Measurements from ENCODE around the gene FGF21.
A peak's percentile ranks its signal among the peaks of the same experiment; 100 is the strongest.
"Not testable (repeated sequence)": the region's sequence is repeated elsewhere in the genome, so short reads cannot be mapped to it uniquely, and the experiment has no call there.

FGF21 gene

GRCh38 chr19:48755787-48756186, 463 bp downstream of the FGF21 start:
- no peak for DNase-seq

DNA sequence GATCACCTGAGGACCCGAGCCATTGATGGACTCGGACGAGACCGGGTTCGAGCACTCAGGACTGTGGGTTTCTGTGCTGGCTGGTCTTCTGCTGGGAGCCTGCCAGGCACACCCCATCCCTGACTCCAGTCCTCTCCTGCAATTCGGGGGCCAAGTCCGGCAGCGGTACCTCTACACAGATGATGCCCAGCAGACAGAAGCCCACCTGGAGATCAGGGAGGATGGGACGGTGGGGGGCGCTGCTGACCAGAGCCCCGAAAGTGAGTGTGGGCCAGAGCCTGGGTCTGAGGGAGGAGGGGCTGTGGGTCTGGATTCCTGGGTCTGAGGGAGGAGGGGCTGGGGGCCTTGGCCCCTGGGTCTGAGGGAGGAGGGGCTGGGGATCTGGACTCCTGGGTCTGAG, 888 bp downstream of the FGF21 start:
- no peak for DNase-seq

DNA sequence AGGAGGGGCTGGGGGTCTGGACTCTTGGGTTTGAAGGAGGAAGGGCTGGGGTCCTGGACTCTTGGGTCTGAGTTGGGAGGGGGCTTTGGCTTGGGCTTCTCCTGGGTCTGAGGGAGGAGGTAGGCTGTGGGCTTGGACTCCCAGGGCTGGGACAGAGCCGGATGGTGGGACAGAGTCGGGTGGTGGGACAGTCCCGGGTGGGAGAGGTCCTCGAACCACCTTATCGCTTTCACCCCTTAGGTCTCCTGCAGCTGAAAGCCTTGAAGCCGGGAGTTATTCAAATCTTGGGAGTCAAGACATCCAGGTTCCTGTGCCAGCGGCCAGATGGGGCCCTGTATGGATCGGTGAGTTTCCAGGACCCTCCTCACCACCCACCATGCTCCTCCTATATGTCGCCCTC, 1.4 kb downstream of the FGF21 start:
- no peak for DNase-seq

- DNase-seq, result no peak
These were observed 1.9 kb downstream of the FGF21 start for GRCh38 chr19:48757089-48757675.

DNA sequence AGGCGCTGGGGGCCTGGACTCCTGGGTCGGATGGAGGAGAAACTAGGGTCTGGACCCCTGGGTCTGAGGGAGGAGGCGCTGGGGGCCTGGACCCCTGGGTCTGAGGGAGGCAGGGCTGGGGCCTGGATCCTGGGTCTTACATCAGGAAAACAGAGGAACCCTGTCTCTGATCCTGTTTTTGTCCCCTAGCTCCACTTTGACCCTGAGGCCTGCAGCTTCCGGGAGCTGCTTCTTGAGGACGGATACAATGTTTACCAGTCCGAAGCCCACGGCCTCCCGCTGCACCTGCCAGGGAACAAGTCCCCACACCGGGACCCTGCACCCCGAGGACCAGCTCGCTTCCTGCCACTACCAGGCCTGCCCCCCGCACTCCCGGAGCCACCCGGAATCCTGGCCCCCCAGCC, 2.4 kb downstream of the FGF21 start:
- no peak for DNase-seq

- no peak for DNase-seq
These were observed 5.3 kb downstream of the FGF21 start for GRCh38 chr19:48760504-48761205.

DNA sequence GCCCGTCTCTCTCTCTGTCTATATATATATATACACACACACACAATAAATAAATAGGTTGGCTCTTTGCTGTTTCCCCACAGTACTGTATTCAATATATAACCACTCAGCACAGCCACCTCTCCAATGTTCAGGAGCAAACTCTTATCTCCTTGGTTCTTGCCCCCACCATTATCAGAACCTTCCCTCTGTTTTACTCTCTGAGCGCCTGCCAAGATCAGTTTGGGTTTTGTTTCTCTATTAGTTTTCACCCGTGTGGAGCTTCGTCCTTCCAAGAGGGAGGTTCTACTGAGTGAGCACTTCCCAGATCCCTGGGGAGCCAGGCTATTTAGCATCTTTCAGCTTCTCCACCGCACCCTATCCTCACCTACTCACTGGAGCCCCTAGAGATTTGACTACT, 10.5 kb downstream of the FGF21 start:
- DNase-seq, result not testable (repeated sequence)

- DNase-seq, result peak; percentile 48
These were observed 12.9 kb downstream of the FGF21 start for GRCh38 chr19:48768171-48768753.

GRCh38 chr19:48768994-48769713, 13.8 kb downstream of the FGF21 start:
- no peak for DNase-seq

GRCh38 chr19:48770266-48770665, 14.9 kb downstream of the FGF21 start:
- DNase-seq, result no peak

- DNase-seq, result peak; percentile 11
These were observed 15.6 kb downstream of the FGF21 start for GRCh38 chr19:48770734-48771472.

- DNase-seq, result no peak
These were observed 17.2 kb downstream of the FGF21 start for GRCh38 chr19:48772503-48772953.

GRCh38 chr19:48777139-48777538, 21.8 kb downstream of the FGF21 start:
- DNase-seq, result no peak

GRCh38 chr19:48777720-48778119, 22.4 kb downstream of the FGF21 start:
- DNase-seq, result no peak

DNA sequence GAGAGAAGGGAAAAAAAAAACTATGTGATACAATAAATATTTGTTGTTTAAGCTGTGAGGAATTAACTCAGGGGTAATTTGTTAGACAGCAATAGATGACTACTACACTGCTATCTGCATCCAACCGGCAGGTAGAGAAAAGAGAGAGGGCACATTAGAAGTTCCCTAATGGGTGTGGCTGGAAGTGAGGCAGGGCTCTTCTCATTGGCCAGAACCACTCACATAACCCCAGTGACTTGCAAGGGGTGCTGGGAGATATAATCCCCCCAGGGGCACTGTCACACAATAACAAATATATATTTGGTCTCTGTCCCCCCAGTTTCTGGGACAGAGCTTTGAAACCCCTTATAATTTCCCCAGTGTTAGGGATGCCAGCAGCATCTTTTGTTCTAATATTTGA, 24.3 kb downstream of the FGF21 start:
- DNase-seq, result peak; percentile 22

DNA sequence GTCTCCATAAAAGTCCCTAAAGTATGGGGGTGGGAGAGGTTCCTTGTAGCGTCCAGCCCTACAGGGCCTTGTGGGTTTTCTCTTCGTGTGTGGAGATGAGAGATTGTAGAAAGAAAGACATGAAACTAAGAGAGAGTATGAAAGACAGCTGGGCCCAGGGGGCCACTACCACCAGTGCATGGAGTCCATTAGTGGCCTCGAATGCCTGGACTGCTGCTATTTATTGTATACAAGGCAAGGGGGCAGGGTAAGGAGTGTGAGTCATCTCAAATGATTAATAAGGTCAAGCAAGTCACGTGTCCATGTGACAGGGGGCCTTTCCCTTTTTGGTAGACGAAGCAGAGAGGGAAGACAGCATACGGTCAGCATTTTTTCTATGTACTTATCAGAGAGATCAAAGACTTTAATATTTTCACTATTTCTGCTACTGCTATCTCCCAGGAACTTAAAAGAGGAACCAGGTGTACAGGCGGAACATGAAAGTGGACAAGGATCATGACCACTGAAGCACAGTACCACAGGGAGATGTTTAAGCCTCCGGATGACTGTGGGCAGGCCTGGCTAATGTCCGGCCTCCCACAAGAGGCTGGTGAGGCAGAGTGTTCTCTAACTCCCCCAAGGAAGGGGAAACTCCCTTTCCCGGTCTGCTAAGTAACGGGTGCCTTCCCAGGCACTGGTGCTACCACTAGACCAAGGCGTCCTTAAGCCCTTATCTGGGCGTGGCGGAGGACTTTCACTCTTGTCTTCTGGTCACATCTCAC, 25.5 kb downstream of the FGF21 start:
- no peak for DNase-seq

DNA sequence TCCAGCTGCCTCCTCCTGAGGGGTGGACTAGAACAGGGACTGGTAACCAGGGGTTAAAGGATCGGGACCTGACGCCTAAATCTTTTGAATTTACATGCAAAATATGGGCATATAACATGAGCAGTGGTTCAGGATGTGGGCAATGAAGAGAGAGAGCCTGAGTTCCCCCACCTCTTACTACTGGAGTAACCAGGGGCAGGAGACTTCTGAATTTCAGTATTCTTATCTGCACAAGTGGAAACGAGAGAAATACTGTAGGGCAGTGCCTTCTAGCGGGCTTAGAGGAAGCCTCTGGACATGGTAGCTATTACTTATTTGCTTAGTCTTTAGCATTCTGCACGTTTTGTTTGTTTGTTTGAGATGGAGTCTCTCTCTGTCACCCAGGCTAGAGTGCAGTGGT, 29.2 kb downstream of the FGF21 start:
- no peak for DNase-seq

DNA sequence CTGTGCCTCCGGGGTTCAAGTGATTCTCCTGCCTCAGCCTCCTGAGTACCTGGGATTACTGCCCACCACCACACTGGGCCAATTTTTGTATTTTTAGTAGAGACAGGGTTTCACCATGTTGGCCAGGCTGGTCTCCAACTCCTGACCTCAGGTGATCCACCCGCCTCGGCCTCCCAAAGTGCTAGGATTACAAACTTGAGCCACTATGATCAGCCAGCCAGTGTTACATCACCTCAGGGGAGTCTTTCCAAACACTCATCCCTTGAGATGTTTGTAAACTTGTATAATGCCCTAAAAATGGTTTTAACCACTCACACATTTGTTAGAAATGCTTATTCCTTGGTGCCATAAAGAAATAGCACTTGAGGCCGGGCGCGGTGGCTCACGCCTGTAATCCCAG, 31.1 kb downstream of the FGF21 start:
- DNase-seq, result not testable (repeated sequence)

- not testable (repeated sequence) for DNase-seq
These were observed 32.0 kb downstream of the FGF21 start for GRCh38 chr19:48787331-48787730.

- DNase-seq, result no peak
These were observed 37.9 kb downstream of the FGF21 start for GRCh38 chr19:48793271-48793670.

GRCh38 chr19:48794291-48794690, 39.0 kb downstream of the FGF21 start:
- DNase-seq, result no peak

DNA sequence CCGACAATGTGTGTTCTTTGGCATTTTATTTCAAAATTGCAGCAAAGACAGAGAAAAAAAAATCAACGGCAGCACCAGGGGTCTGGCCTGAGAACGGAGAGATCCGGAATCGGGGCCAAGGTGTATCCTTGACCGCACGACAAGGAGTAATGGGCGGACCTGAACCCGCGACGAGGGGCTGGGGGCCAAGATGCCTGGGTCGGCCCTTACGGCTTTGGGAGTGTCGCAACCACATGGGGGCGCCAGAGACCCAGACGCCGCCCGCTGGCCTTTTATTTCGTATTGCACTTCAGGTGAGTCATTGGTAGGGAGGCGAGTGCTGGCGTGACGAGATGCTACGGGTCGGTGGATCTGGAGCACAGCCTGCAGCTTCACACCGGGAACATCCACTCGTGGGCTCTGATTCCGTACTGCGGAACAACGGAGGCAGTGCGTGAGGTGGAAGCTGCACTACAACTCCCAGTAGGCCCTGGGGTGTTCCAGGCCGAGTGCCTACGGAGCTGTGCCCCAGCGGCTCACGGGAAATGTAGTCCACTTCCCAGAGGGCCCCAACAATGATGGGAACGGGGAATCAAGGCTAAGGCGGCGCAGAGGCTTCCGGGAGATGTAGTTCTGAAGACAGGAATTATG, 39.8 kb downstream of the FGF21 start:
- DNase-seq, result peak; percentile 95

All from NCI-H2171 treated with DMSO at 0.1 percent for 48 hours (cell line).